ENCODE results near the gene ACTL7A.

DNA sequence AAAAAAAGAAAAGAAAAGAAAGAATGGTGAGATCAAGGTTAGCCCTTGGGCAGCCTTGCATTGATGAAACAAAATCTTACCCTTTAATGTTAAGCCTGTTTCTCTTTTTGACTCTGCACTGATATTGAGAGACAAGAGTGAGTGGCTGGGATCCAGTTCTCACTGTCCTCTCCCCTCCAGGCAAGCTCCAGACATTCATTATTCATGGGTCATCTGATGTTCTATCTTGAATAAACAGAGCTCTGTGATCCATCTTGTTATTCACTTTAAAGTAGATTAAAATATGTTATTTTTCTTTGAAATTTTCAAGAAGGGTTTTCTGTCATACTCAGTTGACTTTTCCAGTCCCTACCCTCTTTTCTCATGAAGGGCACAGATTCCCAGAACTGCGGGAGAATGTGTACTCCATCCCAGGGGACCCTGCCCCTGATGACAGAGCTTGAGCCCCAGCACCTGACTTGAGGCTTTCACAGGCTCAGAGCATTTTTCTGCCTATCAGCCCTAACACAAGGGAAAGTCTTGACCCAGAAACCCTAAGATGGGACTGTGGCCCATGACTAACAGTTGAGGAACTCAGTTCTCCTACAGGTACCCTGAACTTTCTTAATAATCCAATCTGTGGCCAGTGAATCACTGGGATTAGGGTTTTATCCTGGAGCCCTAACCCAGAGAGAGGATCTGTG, 30.4 kb upstream of the ACTL7A start:
- TF ChIP-seq, protein P1, sequence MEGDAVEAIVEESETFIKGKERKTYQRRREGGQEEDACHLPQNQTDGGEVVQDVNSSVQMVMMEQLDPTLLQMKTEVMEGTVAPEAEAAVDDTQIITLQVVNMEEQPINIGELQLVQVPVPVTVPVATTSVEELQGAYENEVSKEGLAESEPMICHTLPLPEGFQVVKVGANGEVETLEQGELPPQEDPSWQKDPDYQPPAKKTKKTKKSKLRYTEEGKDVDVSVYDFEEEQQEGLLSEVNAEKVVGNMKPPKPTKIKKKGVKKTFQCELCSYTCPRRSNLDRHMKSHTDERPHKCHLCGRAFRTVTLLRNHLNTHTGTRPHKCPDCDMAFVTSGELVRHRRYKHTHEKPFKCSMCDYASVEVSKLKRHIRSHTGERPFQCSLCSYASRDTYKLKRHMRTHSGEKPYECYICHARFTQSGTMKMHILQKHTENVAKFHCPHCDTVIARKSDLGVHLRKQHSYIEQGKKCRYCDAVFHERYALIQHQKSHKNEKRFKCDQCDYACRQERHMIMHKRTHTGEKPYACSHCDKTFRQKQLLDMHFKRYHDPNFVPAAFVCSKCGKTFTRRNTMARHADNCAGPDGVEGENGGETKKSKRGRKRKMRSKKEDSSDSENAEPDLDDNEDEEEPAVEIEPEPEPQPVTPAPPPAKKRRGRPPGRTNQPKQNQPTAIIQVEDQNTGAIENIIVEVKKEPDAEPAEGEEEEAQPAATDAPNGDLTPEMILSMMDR (IDR thresholded peaks at IDR 0.05): no peak
- no peak for TF ChIP-seq POLR2A (IDR thresholded peaks at IDR 0.05)
- no peak for TF ChIP-seq EP300 (IDR thresholded peaks at IDR 0.05; ENCODE audit: low read depth)

Data from transverse colon (tissue), 3 donors.